Mucosa of rectum (tissue), 2 donors: ENCODE results near the gene AKAP1.
A peak's percentile ranks its signal among the peaks of the same experiment; 100 is the strongest.

Source experiments
- H3K27ac ChIP-seq, 2 donors: one replicate each; pipeline ENCODE4 v1.7.0; 2013; ENCODE audit warnings: inconsistent platforms in 2 of 2, low read depth in 2 of 2, low read length in 2 of 2
- H3K27me3 ChIP-seq, 2 donors: one replicate each; pipeline ENCODE4 v1.7.0; 2013; ENCODE audit warnings: low read length in 2 of 2; ENCODE audit not compliant: control insufficient read depth in 2 of 2, insufficient read depth in 2 of 2
- H3K36me3 ChIP-seq, 2 donors: one replicate each; pipeline ENCODE4 v1.7.0; 2013; ENCODE audit warnings: low read length in 2 of 2; ENCODE audit not compliant: control insufficient read depth in 2 of 2, insufficient read depth in 2 of 2
- H3K4me1 ChIP-seq, 2 donors: one replicate each; pipeline ENCODE4 v1.7.0; 2013; ENCODE audit warnings: low read length in 2 of 2, mild to moderate bottlenecking in 1 of 2; ENCODE audit not compliant: control insufficient read depth in 2 of 2, insufficient read depth in 2 of 2
- H3K4me3 ChIP-seq, 2 donors: one replicate each; pipeline ENCODE4 v1.7.0; 2013; ENCODE audit warnings: low read length in 2 of 2
- H3K9ac ChIP-seq, 2 donors: one replicate each; pipeline ENCODE4 v1.7.0; 2013; ENCODE audit warnings: low read length in 2 of 2, low read depth in 1 of 2, mild to moderate bottlenecking in 1 of 2
- H3K9me3 ChIP-seq, 2 donors: one replicate each; pipeline ENCODE4 v1.7.0; 2013; ENCODE audit warnings: low read length in 2 of 2; ENCODE audit not compliant: control insufficient read depth in 2 of 2
- donor health status: healthy.
- donor health status: Normal muscosa, but diverticular disease.

AKAP1 gene

DNA sequence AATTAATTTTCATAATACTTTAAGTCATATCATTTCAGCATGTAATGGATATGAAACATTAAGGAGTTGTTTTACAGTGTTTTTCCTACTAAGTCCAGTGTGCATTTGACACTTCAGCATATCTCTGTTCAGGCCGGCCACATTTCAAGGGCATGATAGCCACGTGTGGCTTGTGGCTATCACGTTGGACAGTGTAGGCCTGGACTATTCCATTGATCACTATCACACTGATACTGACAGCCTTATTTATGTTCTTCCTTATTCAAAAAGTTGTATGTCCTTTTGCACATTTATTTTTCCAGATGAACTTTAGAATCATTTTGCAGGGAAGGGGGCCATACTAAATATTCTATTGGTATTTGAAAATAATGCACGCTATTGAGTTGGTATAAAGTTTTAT lies 39.0 kb downstream of the AKAP1 start:
- Histone ChIP-seq H3K4me1 (no peaks in the 10 kb centered on the region), H3K36me3 (peaks cover 37 to 45% of the 10 kb centered on the region in 2 donors), H3K9me3 (no peaks in the 10 kb centered on the region), H3K9ac (no peak overlapping the region), H3K4me3 (no peak overlapping the region), H3K27me3 (no peaks in the 10 kb centered on the region), H3K27ac (no peak overlapping the region)

DNA sequence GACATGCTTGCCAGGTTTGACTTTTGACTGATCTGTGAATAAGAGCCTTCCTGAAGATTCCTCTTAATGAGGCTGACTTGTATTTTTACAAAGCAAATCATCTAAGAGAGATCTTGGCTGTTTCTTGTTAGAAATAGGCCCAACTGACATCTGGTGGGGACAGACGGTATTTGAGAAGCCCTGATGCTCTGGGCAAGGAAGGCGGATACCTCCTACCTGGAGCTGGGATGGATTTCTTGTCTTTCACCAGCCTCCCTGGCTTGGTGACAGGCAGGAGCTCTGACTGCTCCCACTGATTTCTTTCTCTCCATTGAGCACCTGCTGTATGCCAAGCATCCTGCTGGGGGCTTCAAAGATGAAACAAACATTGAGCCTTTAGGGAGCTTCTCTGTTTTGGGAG lies 40.4 kb downstream of the AKAP1 start:
- Histone ChIP-seq H3K4me1 (no peaks in the 10 kb centered on the region), H3K4me3 (no peak overlapping the region), H3K9me3 (no peaks in the 10 kb centered on the region), H3K27ac (no peak overlapping the region), H3K36me3 (peaks cover 32 to 35% of the 10 kb centered on the region in 2 donors), H3K9ac (no peak overlapping the region), H3K27me3 (no peaks in the 10 kb centered on the region)

DNA sequence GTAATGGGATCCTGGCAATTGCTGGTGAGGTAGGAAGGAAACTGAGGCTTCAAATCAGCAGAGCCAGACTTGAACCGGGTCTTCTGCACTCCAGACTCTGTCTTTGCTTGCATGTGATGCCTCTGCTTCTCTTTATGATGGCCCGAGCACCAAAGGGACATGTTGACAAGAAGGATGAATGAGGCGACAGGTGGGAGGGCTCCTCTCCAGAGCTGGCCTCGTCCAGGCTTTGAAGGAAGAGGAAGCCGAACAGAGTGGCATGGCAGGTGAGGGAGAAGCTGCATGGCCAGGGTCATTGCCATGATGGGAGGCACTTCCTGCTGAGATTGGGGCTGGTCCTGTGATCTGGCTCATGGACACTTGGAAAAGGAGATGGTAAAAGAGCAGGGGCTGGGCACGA lies 40.8 kb downstream of the AKAP1 start:
- no peaks in the 10 kb centered on the region for H3K4me1 ChIP-seq
- H3K27ac ChIP-seq = no peak overlapping the region
- H3K9ac ChIP-seq = no peak overlapping the region
- no peaks in the 10 kb centered on the region for H3K27me3 ChIP-seq
- no peaks in the 10 kb centered on the region for H3K9me3 ChIP-seq
- no peak overlapping the region for H3K4me3 ChIP-seq
- H3K36me3 ChIP-seq = peaks cover 32% of the 10 kb centered on the region in 2 donors

DNA sequence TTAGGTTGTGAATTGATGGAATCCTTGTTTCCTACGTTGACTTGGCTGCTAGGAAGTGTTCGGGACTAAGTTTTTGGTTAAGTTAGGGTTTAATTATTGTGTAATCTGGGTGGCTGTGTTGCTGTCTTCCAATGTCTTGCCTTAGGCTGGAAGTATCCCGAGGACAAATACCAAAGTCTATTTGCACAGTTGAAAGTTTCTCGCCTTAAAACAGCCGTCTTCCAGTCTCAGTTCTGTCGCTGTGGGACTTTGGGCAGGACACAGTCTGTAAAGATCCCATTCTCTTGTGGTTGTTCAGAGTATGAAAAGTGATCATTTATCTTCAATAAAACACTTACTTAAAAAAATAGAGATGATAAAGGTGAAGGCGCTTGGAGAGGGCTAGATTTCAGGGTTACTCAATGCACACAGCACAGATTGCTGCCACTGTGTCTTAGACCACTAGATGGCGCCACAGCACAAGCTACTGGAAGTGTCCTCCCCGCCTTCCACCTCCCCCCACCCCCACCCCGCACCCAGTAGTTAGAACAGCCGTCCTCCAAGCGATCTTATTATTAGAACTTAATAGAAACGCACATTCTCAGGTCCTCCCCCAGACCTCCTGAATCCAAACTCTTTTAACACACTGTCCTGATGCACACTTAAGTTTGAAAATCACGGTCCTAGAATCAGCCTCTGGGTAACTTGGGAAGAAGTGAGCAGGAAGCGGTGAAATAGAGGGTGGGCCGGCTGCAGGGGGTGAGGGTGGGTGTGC lies 45.8 kb downstream of the AKAP1 start:
- H3K9me3 ChIP-seq = no peaks in the 10 kb centered on the region
- peaks cover 0 to under 1% of the 10 kb centered on the region in 2 donors for H3K36me3 ChIP-seq
- H3K9ac ChIP-seq = no peak overlapping the region
- H3K4me1 ChIP-seq = no peaks in the 10 kb centered on the region
- H3K4me3 ChIP-seq = peak overlapping the region in 1 of 2 donors; percentile 16
- H3K27ac ChIP-seq = no peak overlapping the region
- H3K27me3 ChIP-seq = no peaks in the 10 kb centered on the region

DNA sequence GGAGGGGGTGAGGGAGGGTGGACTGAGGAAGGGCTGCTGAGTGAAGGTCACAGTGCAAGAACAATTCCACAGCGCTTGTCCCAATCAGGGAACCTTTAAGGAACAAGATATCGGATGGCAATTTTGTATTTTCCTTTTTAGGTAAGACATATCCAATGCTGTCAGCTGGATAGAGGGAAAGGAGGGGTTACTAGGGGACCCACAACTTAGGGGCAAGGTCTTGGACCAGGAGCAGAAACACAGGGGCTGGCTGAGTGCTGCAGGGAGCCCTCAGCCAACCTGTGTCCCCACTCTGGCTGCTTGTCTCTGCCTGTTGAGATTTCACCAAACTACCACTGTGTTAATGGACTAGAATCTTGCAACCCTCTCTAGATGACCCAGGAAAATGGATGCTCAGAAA lies 47.6 kb downstream of the AKAP1 start:
- no peak overlapping the region for H3K27ac ChIP-seq
- H3K27me3 ChIP-seq = no peaks in the 10 kb centered on the region
- H3K4me1 ChIP-seq = no peaks in the 10 kb centered on the region
- no peaks in the 10 kb centered on the region for H3K9me3 ChIP-seq
- H3K9ac ChIP-seq = no peak overlapping the region
- no peak overlapping the region for H3K4me3 ChIP-seq
- H3K36me3 ChIP-seq = no peaks in the 10 kb centered on the region

DNA sequence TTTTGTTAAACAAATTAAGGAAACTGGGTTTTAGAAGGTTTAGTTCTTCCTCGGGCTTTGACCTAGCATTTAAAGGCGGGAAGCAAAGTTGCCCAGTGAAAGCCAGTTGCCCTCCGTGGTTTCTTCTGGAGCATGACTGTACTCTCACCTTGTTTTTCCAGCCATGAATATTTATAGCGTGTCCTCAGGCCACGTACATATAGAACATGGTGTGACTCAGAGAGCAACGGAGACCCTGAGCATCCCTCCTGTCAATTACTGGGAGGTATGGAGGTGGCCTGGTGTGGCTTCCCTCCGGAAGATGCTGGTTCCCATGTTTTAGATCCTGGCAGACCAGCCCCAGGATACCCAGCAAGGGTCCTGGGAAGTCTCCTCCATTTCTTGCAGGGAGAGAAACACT lies 48.4 kb downstream of the AKAP1 start:
- no peak overlapping the region for H3K9ac ChIP-seq
- no peaks in the 10 kb centered on the region for H3K27me3 ChIP-seq
- H3K36me3 ChIP-seq = no peaks in the 10 kb centered on the region
- H3K4me1 ChIP-seq = no peaks in the 10 kb centered on the region
- H3K27ac ChIP-seq = no peak overlapping the region
- no peak overlapping the region for H3K4me3 ChIP-seq
- no peaks in the 10 kb centered on the region for H3K9me3 ChIP-seq

DNA sequence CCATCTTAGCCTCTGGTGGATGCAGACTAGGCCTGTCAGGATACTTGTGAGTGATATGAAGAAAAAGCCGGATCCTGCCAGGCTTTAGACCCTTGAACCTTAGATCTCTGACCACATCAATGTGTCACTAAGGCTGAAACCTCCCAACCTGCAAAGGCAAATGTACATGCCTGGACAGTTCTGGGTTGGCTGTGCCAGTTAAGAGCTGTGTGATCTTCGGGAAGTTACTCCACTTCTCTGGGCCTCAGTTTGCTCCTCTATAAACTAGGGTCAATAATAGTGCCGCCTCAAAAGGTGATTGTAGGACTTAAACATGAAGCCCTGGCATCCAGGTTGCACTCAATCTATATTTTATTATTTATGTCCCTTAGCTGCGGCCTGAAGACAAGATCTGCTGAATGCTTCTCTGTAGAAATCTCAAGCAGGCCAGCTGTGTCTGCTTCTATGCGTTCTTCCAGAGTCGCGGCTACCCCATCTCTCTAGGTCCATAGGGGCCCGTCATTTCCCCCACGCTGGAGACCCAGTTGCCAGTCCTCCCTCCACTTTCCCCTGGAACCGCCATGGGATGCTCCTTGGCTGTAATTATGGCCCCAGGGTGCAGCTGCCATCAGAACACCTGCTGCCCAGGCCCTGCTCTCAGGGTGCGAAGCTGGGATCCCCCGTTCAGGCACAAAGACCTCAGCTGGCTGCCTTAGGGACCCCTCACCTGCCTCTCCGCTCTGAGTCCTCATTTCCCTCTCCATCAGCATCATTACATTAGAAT lies 50.2 kb downstream of the AKAP1 start:
- Histone ChIP-seq H3K36me3 (no peaks in the 10 kb centered on the region), H3K9me3 (no peaks in the 10 kb centered on the region), H3K9ac (no peak overlapping the region), H3K4me1 (no peaks in the 10 kb centered on the region), H3K27me3 (no peaks in the 10 kb centered on the region), H3K27ac (no peak overlapping the region), H3K4me3 (no peak overlapping the region)

DNA sequence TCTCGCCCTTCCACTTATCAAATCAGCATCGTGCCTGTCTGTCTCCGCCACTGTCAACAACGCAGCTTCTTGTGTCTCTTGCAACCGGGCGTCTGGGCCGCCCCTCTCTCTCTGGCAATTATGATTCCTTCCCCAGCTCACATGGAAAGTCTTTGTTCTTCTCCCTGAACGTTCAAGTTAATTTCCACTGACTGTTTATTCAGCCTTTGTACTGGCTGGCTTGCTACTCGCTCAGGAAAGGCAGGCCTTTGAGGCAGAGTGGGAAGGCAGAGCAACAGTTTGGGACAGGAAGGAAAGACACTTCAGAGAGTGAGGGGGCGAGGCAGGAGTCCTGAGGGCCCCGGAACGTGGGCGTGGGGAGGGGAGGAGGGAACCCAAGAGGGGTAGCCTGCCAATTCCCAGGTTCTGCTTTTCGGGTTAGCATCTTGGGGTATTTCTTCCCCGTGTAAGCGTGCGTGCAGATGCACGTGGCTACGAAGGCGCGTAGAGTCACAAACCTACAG lies 50.8 kb downstream of the AKAP1 start:
- Histone ChIP-seq H3K27ac (no peak overlapping the region), H3K9me3 (no peaks in the 10 kb centered on the region), H3K27me3 (no peaks in the 10 kb centered on the region), H3K9ac (no peak overlapping the region), H3K4me3 (no peak overlapping the region), H3K36me3 (no peaks in the 10 kb centered on the region), H3K4me1 (no peaks in the 10 kb centered on the region)

DNA sequence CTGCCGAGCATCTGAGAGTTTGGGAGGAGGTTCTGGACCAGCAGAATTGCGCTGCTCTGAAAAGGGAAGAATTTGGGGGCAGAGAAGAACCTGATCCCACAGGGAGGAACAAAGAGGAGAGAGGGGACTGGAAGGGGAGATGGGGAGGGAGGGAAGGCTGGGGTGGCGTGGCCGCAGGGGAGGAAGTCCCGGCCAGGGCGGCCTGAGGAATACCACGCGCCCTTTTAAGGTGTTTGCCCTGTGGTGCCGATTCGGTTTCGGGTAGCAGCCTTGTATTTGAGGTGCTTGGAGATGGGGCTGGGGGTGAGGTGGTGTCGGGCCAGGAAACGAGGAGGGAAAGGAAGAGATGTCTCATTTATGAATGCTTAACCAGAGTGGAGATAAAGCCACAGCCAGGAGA lies 51.3 kb downstream of the AKAP1 start:
- Histone ChIP-seq H3K4me3 (no peak overlapping the region), H3K9ac (no peak overlapping the region)

More for the DNA sequence above, 51.3 kb downstream of the AKAP1 start:
- H3K27ac ChIP-seq = no peak overlapping the region
- no peaks in the 10 kb centered on the region for H3K9me3 ChIP-seq
- no peaks in the 10 kb centered on the region for H3K36me3 ChIP-seq
- H3K4me1 ChIP-seq = no peaks in the 10 kb centered on the region
- H3K27me3 ChIP-seq = no peaks in the 10 kb centered on the region
